IPS-20b (cell line): ENCODE results near the gene SNTG2.
"Not testable (repeated sequence)": the region's sequence is repeated elsewhere in the genome, so short reads cannot be mapped to it uniquely, and the experiment has no call there.

Source experiments
- H3K27ac ChIP-seq: one replicate; pipeline ENCODE4 v1.5.1; 2013; ENCODE audit warnings: low read length
- H3K27me3 ChIP-seq: 2 replicates; pipeline ENCODE4 v1.6.1; 2013; ENCODE audit warnings: mild to moderate bottlenecking, low read length, inconsistent platforms; ENCODE audit not compliant: insufficient read depth
- H3K36me3 ChIP-seq: 2 replicates; pipeline ENCODE4 v1.6.1; 2013; ENCODE audit warnings: low read depth, mild to moderate bottlenecking, inconsistent platforms, low read length, moderate library complexity; ENCODE audit not compliant: insufficient read depth
- H3K4me1 ChIP-seq: 2 replicates; pipeline ENCODE4 v1.6.1; 2013; ENCODE audit warnings: mild to moderate bottlenecking, control low read depth, inconsistent platforms, low read length, moderate library complexity; ENCODE audit not compliant: insufficient read depth
- H3K4me3 ChIP-seq: 2 replicates; pipeline ENCODE4 v1.5.1; 2013; ENCODE audit warnings: mild to moderate bottlenecking, low read length, inconsistent platforms
- H3K9ac ChIP-seq: 2 replicates; pipeline ENCODE4 v1.6.1; 2013; ENCODE audit warnings: low read depth, mild to moderate bottlenecking, inconsistent platforms, low read length, moderate library complexity
- H3K9me3 ChIP-seq: 2 replicates; pipeline ENCODE4 v1.6.1; 2013; ENCODE audit warnings: mild to moderate bottlenecking, low read depth, low read length, inconsistent platforms; ENCODE audit not compliant: insufficient read depth

Gene SNTG2

GRCh38 chr2:1219901-1220573 lies 269.4 kb downstream of the SNTG2 start:
- Histone ChIP-seq H3K27ac (no peak overlapping the region), H3K36me3 (no peaks in the 10 kb centered on the region), H3K9ac (no peak overlapping the region), H3K9me3 (no peaks in the 10 kb centered on the region; the same call in 1 of the 2 replicates), H3K27me3 (no peaks in the 10 kb centered on the region), H3K4me1 (no peaks in the 10 kb centered on the region), H3K4me3 (no peak overlapping the region)

DNA sequence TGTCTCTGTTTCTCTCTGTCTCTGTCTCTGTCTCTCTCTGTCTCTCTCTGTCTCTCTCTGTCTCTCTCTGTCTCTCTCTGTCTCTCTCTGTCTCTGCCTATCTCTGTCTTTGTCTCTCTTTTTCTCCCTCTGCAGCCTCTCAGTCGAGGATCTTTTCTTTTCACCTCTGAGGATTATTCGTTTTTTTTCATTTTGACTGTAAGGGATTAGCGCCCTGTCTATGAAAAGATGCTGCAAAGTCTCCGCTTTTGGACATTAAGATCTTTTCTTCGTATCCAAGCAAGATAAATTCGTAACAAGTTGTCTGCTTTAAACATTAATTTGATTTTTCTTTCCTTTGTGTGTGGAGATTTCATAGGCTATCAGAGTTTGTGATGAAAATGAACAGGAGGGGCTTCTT lies 271.4 kb downstream of the SNTG2 start:
- H3K4me3 ChIP-seq: no peak overlapping the region

GRCh38 chr2:1223791-1224190 lies 273.1 kb downstream of the SNTG2 start:
- Histone ChIP-seq H3K36me3 (no peaks in the 10 kb centered on the region), H3K27me3 (no peaks in the 10 kb centered on the region), H3K4me1 (no peaks in the 10 kb centered on the region), H3K9me3 (no peaks in the 10 kb centered on the region; the same call in 1 of the 2 replicates), H3K27ac (no peak overlapping the region), H3K4me3 (no peak overlapping the region), H3K9ac (no peak overlapping the region)

More for the DNA sequence above, 271.4 kb downstream of the SNTG2 start:
- H3K9ac ChIP-seq: no peak overlapping the region
- H3K27me3 ChIP-seq: no peaks in the 10 kb centered on the region
- H3K4me1 ChIP-seq: no peaks in the 10 kb centered on the region
- no peak overlapping the region for H3K27ac ChIP-seq
- H3K36me3 ChIP-seq: no peaks in the 10 kb centered on the region
- no peaks in the 10 kb centered on the region; the same call in 1 of the 2 replicates for H3K9me3 ChIP-seq

GRCh38 chr2:1224901-1225300 lies 274.3 kb downstream of the SNTG2 start:
- H3K27ac ChIP-seq: no peak overlapping the region
- H3K9me3 ChIP-seq: no peaks in the 10 kb centered on the region
- H3K36me3 ChIP-seq: no peaks in the 10 kb centered on the region
- H3K27me3 ChIP-seq: no peaks in the 10 kb centered on the region
- H3K4me3 ChIP-seq: no peak overlapping the region
- no peaks in the 10 kb centered on the region for H3K4me1 ChIP-seq
- no peak overlapping the region for H3K9ac ChIP-seq

DNA sequence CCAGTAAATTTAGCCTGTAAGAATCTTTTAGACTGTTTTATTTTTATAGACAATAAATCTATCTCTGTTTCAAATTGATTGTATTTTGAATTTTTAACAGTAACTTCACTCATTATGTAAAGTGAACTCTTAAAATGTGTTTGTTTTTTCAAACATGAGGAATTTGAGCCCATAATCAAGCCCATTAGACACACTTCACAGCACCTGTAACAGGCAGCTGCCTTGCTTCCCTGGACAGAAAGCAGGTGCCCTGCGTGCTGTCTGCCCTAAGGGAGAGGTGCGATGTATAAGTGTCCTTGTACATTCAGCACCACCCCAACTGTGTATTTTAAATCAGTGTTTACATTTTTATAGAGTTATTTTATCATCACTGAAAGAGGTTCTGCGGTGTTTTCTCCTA lies 276.1 kb downstream of the SNTG2 start:
- Histone ChIP-seq H3K27me3 (no peaks in the 10 kb centered on the region), H3K36me3 (no peaks in the 10 kb centered on the region; the same call in 1 of the 2 replicates), H3K9ac (no peak overlapping the region), H3K4me1 (no peaks in the 10 kb centered on the region), H3K4me3 (no peak overlapping the region), H3K9me3 (no peaks in the 10 kb centered on the region), H3K27ac (no peak overlapping the region)

GRCh38 chr2:1227274-1227900 lies 276.7 kb downstream of the SNTG2 start:
- no peak overlapping the region for H3K4me3 ChIP-seq
- no peak overlapping the region for H3K9ac ChIP-seq
- no peaks in the 10 kb centered on the region; the same call in 1 of the 2 replicates for H3K36me3 ChIP-seq
- no peak overlapping the region for H3K27ac ChIP-seq
- H3K9me3 ChIP-seq: no peaks in the 10 kb centered on the region
- H3K4me1 ChIP-seq: no peaks in the 10 kb centered on the region
- no peaks in the 10 kb centered on the region for H3K27me3 ChIP-seq

- not testable (repeated sequence) for H3K27me3 ChIP-seq, H3K9me3 ChIP-seq, H3K36me3 ChIP-seq, H3K9ac ChIP-seq, H3K4me1 ChIP-seq, H3K27ac ChIP-seq, H3K4me3 ChIP-seq
Observed at GRCh38 chr2:1229596-1229995, 278.9 kb downstream of the SNTG2 start.

GRCh38 chr2:1230155-1230893 lies 279.7 kb downstream of the SNTG2 start:
- no peaks in the 10 kb centered on the region; the same call in 1 of the 2 replicates for H3K36me3 ChIP-seq
- H3K9ac ChIP-seq: no peak overlapping the region
- no peak overlapping the region for H3K4me3 ChIP-seq
- H3K27me3 ChIP-seq: no peaks in the 10 kb centered on the region
- no peaks in the 10 kb centered on the region for H3K4me1 ChIP-seq
- no peak overlapping the region for H3K27ac ChIP-seq
- H3K9me3 ChIP-seq: no peaks in the 10 kb centered on the region

GRCh38 chr2:1231466-1232063 lies 280.9 kb downstream of the SNTG2 start:
- Histone ChIP-seq H3K9ac (no peak overlapping the region), H3K4me1 (peaks cover 2% of the 10 kb centered on the region; the same call in 1 of the 2 replicates), H3K36me3 (no peaks in the 10 kb centered on the region; the same call in 1 of the 2 replicates), H3K27me3 (no peaks in the 10 kb centered on the region), H3K9me3 (no peaks in the 10 kb centered on the region), H3K27ac (no peak overlapping the region), H3K4me3 (no peak overlapping the region)

DNA sequence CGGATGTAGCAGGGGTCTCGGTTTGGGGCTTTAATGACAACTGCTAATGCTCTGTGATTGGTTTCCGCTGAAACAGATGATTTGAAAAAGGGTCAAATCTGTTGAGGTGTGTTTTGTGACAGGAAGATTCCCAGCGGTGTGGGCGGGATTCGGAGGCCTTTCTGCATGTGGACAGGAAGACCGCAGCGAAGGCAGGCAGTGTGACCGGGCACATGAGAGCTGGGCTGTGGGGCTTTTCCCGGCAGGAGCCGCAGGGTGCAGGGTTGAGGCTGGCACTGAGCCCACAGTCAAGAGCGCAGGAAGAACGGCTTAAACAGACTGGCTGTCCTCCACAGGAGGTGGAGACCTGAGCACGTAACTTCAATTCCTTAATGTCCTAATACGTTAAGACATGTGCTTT lies 282.6 kb downstream of the SNTG2 start:
- H3K27me3 ChIP-seq: no peaks in the 10 kb centered on the region
- H3K27ac ChIP-seq: no peak overlapping the region
- no peaks in the 10 kb centered on the region for H3K9me3 ChIP-seq
- H3K4me1 ChIP-seq: peaks cover 2% of the 10 kb centered on the region; the same call in 1 of the 2 replicates
- H3K9ac ChIP-seq: no peak overlapping the region
- no peak overlapping the region for H3K4me3 ChIP-seq
- no peaks in the 10 kb centered on the region; the same call in 1 of the 2 replicates for H3K36me3 ChIP-seq

DNA sequence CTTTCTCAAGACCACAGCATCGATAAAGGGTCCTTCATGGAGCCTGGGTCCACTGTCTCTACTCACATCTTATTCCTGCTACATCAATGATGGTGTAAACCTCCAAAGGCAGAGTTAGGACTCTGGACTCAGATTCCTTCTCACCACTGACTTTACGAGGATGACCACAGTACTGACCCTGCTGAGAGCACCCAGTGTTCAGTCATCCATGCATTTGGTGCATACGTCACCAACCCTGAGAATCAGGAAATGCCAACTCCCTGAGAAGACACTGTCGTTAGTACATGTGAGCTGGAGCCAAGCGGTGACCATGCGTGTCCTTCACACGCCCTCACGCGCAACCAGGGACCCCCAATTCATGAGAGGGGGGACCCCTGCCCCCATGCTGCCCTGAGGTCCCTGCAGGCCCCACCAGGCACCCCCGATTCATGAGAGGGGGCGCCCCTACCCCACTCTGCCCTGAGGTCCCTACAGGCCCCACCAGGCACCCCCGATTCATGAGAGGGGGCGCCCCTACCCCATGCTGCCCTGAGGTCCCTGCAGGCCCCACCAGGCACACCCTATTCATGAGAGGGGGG lies 284.2 kb downstream of the SNTG2 start:
- Histone ChIP-seq H3K27me3 (no peaks in the 10 kb centered on the region), H3K9ac (no peak overlapping the region), H3K9me3 (no peaks in the 10 kb centered on the region), H3K4me3 (no peak overlapping the region), H3K36me3 (no peaks in the 10 kb centered on the region; the same call in 1 of the 2 replicates), H3K27ac (no peak overlapping the region), H3K4me1 (peaks cover 2% of the 10 kb centered on the region; the same call in 1 of the 2 replicates)
